Measurements from ENCODE around the gene PPM1L. TPM values are rescaled to one million over a fixed set of nuclear protein-coding genes. Genes with fewer than 3 reads are reported as not detected.

Gene PPM1L
- total and polyA plus RNA-seq, 9 donors, result 2.2 to 12.1 (median 10.2) TPM

DNA sequence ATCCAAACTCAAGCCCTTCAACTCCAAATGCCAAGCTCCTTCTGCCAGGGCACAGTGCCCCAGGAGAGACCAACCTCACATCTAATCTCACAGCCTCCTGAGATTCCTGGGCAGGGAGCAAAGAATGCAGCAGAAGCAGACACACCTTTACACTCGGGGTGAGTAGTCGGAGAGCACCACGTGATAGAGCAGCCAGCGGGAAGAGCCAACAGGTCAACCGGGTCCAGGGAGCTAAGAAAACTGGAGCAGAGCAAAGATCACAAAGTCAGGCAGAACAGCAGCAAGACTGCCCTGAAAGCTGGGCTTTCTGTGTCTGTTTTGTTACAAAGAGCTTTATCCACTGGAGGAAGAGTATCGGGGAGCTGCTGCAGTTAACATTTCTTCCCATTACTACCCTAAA lies 345.0 kb downstream of the PPM1L start:
- no peak overlapping the region for H3K4me3 ChIP-seq
- H3K27me3 ChIP-seq, result no peaks in the 10 kb centered on the region
- H3K27ac ChIP-seq, result no peak overlapping the region
- TF ChIP-seq, protein P1, sequence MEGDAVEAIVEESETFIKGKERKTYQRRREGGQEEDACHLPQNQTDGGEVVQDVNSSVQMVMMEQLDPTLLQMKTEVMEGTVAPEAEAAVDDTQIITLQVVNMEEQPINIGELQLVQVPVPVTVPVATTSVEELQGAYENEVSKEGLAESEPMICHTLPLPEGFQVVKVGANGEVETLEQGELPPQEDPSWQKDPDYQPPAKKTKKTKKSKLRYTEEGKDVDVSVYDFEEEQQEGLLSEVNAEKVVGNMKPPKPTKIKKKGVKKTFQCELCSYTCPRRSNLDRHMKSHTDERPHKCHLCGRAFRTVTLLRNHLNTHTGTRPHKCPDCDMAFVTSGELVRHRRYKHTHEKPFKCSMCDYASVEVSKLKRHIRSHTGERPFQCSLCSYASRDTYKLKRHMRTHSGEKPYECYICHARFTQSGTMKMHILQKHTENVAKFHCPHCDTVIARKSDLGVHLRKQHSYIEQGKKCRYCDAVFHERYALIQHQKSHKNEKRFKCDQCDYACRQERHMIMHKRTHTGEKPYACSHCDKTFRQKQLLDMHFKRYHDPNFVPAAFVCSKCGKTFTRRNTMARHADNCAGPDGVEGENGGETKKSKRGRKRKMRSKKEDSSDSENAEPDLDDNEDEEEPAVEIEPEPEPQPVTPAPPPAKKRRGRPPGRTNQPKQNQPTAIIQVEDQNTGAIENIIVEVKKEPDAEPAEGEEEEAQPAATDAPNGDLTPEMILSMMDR (IDR thresholded peaks at IDR 0.05), result no peak
- TF ChIP-seq POLR2A (IDR thresholded peaks at IDR 0.05) (no peak), EP300 (IDR thresholded peaks at IDR 0.05) (no peak)
- no peaks in the 10 kb centered on the region for H3K36me3 ChIP-seq
- 91 to 94% (median 92%) methylated on average over 6 of the region's 6 CpGs for WGBS, 3 donors
- peaks cover 8% of the 10 kb centered on the region for H3K4me1 ChIP-seq (ENCODE audit: insufficient read depth)
- DNase-seq, result no peak
- intact Hi-C loops (cut with DNase I), result no loop called here
- no peaks in the 10 kb centered on the region for H3K9me3 ChIP-seq

DNA sequence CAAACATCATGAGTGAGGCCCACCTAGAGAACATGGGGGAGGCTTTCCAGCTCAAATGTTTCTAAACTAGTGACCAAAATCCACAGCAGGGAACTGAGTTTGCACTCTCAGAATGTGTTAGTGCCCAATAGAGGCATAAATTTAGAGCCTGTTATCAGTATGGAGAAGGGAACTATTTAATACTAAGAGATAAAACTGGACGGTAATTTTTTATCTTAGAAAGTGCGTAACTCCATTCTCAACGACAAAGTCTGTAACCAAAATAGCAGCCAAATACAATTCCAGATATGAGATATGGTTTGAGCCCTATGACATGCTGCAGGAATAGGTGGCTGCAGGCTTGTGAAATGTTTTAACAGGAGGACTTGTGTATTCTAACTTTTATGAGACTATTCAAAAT lies 345.6 kb downstream of the PPM1L start:
- Histone ChIP-seq H3K27ac (no peak overlapping the region), H3K9me3 (no peaks in the 10 kb centered on the region), H3K27me3 (no peaks in the 10 kb centered on the region), H3K36me3 (no peaks in the 10 kb centered on the region), H3K4me3 (no peak overlapping the region), H3K4me1 (ENCODE audit: insufficient read depth) (peaks cover 9% of the 10 kb centered on the region)
- TF ChIP-seq, protein P1 (IDR thresholded peaks at IDR 0.05), result no peak
- TF ChIP-seq EP300 (IDR thresholded peaks at IDR 0.05) (no peak), POLR2A (IDR thresholded peaks at IDR 0.05) (no peak)
- no peak for DNase-seq
- WGBS, 3 donors, result 51 to 62% (median 56%) methylated on average over 3 of the region's 3 CpGs
- intact Hi-C loops (cut with DNase I), result no loop called here

DNA sequence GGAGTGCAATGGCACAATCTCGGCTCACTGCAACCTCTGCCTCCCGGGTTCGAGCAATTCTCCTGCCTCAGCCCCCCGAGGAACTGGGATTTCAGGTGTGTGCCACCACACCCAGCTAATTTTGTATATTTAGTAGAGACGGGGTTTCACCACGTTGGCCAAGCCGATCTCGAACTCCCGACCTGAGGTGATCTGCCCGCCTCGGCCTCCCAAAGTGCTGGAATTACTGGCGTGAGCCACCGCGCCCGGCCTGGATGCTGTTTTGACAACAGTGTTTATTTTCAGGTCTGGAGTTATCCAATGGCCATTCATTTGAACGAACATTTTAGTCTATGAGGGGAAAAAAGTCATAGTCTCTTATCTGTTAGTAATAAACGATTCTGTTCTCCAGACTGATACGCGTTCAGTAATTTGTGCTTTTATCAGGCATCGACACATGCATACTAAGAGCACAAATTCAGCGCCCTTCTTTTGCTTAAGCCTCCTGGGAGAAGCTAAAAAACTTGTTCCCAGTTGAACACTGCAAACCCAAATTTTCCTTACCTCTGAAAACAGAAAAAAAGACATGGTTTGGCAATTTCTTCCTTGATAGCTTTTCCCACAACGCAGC lies 347.9 kb downstream of the PPM1L start:
- 77 to 83% (median 80%) methylated on average over 22 of the region's 22 CpGs for WGBS, 3 donors
- Histone ChIP-seq H3K27ac (no peak overlapping the region), H3K9me3 (no peaks in the 10 kb centered on the region), H3K4me3 (peak overlapping the region; percentile 71), H3K36me3 (no peaks in the 10 kb centered on the region), H3K4me1 (ENCODE audit: insufficient read depth) (peaks cover 9% of the 10 kb centered on the region), H3K27me3 (no peaks in the 10 kb centered on the region)
- no peak for DNase-seq
- intact Hi-C loops (cut with DNase I), result no loop called here
- TF ChIP-seq POLR2A (IDR thresholded peaks at IDR 0.05) (no peak), EP300 (IDR thresholded peaks at IDR 0.05) (no peak)
- TF ChIP-seq, protein P1 (IDR thresholded peaks at IDR 0.05), result no peak

DNA sequence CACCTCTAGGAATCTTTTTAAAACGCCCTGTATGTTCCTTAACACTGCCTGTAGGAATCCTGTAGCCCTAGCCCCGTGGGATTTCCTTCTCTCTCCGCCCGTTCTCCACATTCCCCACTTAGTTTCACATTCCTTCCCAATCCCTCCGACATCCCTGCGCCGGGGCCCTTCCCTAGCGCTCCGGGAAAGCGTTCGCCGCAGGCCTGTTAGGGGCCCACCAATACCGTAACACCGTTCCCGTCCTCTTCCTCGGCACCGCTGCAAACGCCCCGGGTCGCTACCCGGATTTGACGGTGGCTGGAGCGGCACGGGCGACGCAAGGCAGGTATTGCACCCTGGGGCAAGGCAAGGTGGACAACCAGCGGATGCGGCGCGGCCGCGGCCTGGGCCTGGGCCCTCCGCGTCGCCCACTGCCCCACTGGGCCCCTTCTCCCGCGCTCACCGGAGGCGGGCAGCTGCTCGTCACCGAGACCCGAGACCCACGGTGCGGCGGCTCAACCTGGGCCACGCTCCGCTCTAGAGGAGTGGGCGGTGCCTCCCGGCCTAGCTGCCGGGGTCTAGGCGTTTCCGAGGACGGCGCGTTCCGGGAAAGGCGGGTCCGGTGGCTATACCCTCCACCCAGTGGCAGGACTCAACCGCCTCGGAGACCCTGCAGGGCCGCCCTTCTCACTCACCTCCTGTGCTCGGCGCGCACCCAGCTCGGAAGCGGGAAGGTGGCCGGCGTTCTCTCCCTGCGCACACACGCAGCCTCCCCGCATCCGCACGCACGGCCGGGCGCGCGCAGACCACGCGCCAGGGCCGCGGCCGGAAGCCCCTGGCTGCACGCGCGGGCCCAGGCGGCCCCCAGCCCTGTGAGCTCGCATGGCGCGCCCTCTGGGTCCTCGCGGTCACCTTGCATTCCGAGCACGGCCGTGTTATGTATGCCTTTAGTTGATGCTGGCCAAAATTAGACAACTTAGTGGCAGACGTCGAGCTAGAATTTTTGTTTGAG lies 348.8 kb downstream of the PPM1L start, which contains the start of gene B3GALNT1:
Gene B3GALNT1 (minus strand): TSS at position 789 of the 991 bp plus-strand sequence. CDS start 18,595 bp downstream, outside the sequence.
- H3K9me3 ChIP-seq, result no peaks in the 10 kb centered on the region
- intact Hi-C loops (cut with DNase I), result no loop called here
- H3K4me1 ChIP-seq (ENCODE audit: insufficient read depth), result peaks cover 9% of the 10 kb centered on the region
- no peaks in the 10 kb centered on the region for H3K27me3 ChIP-seq
- peak within 1 kb of the TSS; percentile 71 for H3K4me3 ChIP-seq
- DNase-seq, result peak; percentile 33 to 68 (median 51)
- H3K27ac ChIP-seq, result peak within 1 kb of the TSS; percentile 26 to 66
- TF ChIP-seq, protein P1 (IDR thresholded peaks at IDR 0.05), result no peak
- TF ChIP-seq EP300 (IDR thresholded peaks at IDR 0.05), result no peak
- no peak for TF ChIP-seq POLR2A (IDR thresholded peaks at IDR 0.05)
- WGBS, 3 donors, result 1% methylated on average over 33 to 97 of the region's 97 CpGs
- H3K36me3 ChIP-seq, result no peaks in the 10 kb centered on the region

All from ovary (tissue), 9 donors.